ENCODE measurements around the gene UNC5B.

Gene UNC5B

GRCh38 chr10:71236822-71237682 lies 24.7 kb downstream of the UNC5B start:
- in situ Hi-C loops (cut with MboI; ENCODE audit: low sequenced_read_pairs), result no loop called here

GRCh38 chr10:71237843-71238623 lies 25.7 kb downstream of the UNC5B start:
- in situ Hi-C loops (cut with MboI; ENCODE audit: low sequenced_read_pairs), result no loop called here

GRCh38 chr10:71238626-71239025 lies 26.3 kb downstream of the UNC5B start:
- in situ Hi-C loops (cut with MboI; ENCODE audit: low sequenced_read_pairs), result no loop called here

- in situ Hi-C loops (cut with MboI; ENCODE audit: low sequenced_read_pairs), result no loop called here
These were observed 27.0 kb downstream of the UNC5B start for GRCh38 chr10:71239131-71239915.

- in situ Hi-C loops (cut with MboI; ENCODE audit: low sequenced_read_pairs), result no loop called here
These were observed 27.8 kb downstream of the UNC5B start for GRCh38 chr10:71239946-71240795.

- in situ Hi-C loops (cut with MboI; ENCODE audit: low sequenced_read_pairs), result no loop called here
These were observed 28.9 kb downstream of the UNC5B start for GRCh38 chr10:71241114-71241829.

- in situ Hi-C loops (cut with MboI; ENCODE audit: low sequenced_read_pairs), result no loop called here
These were observed 29.7 kb downstream of the UNC5B start for GRCh38 chr10:71241830-71242621.

GRCh38 chr10:71242622-71243009 lies 30.2 kb downstream of the UNC5B start:
- in situ Hi-C loops (cut with MboI; ENCODE audit: low sequenced_read_pairs), result no loop called here

GRCh38 chr10:71243756-71244395 lies 31.5 kb downstream of the UNC5B start:
- in situ Hi-C loops (cut with MboI; ENCODE audit: low sequenced_read_pairs), result no loop called here

GRCh38 chr10:71244431-71245419 lies 32.4 kb downstream of the UNC5B start:
- in situ Hi-C loops (cut with MboI; ENCODE audit: low sequenced_read_pairs), result no loop called here

- in situ Hi-C loops (cut with MboI; ENCODE audit: low sequenced_read_pairs), result no loop called here
These were observed 33.3 kb downstream of the UNC5B start for GRCh38 chr10:71245420-71246325.

GRCh38 chr10:71246591-71247413 lies 34.4 kb downstream of the UNC5B start:
- in situ Hi-C loops (cut with MboI; ENCODE audit: low sequenced_read_pairs), result no loop called here

GRCh38 chr10:71247414-71247705 lies 35.0 kb downstream of the UNC5B start:
- in situ Hi-C loops (cut with MboI; ENCODE audit: low sequenced_read_pairs), result no loop called here

GRCh38 chr10:71247804-71248203 lies 35.4 kb downstream of the UNC5B start:
- in situ Hi-C loops (cut with MboI; ENCODE audit: low sequenced_read_pairs), result no loop called here

- in situ Hi-C loops (cut with MboI; ENCODE audit: low sequenced_read_pairs), result no loop called here
These were observed 35.8 kb downstream of the UNC5B start for GRCh38 chr10:71248210-71248609.

- in situ Hi-C loops (cut with MboI; ENCODE audit: low sequenced_read_pairs), result no loop called here
These were observed 37.6 kb downstream of the UNC5B start for GRCh38 chr10:71249996-71250395.
